Small intestine (tissue), 7 donors: Measurements from ENCODE around the gene RAD51B. TPM values are rescaled to one million over a fixed set of nuclear protein-coding genes. Genes with fewer than 3 reads are reported as not detected.
"Not testable (repeated sequence)": the region's sequence is repeated elsewhere in the genome, so short reads cannot be mapped to it uniquely, and the experiment has no call there.

Experiments
- DNase-seq, 2 donors: peaks; one replicate each; pipeline versions ENCODE4 v3.0.0 to v3.0.0-alpha.2; 2013
- FAIRE-seq: peaks from 2 replicates; lab custom pipeline; 2012; peaks lifted over from hg19 to GRCh38; lab: Jason Lieb, UNC
- H3K27ac ChIP-seq, 3 donors: one replicate each; pipeline ENCODE4 v1.5.1; 2013; ENCODE audit warnings: low read length in 2 of 3, mild to moderate bottlenecking in 2 of 3, control low read depth in 1 of 3, inconsistent platforms in 1 of 3, low read depth in 1 of 3, moderate library complexity in 1 of 3
- H3K27me3 ChIP-seq, 3 donors: one replicate each; pipeline ENCODE4 v1.6.1; 2013; ENCODE audit warnings: low read length in 3 of 3, inconsistent platforms in 1 of 3; ENCODE audit not compliant: control insufficient read depth in 3 of 3, insufficient read depth in 3 of 3
- H3K36me3 ChIP-seq, 3 donors: one replicate each; pipeline ENCODE4 v1.6.1; 2013; ENCODE audit warnings: low read length in 3 of 3, inconsistent platforms in 1 of 3, low read depth in 1 of 3, mild to moderate bottlenecking in 1 of 3, moderate library complexity in 1 of 3; ENCODE audit not compliant: control insufficient read depth in 3 of 3, insufficient read depth in 2 of 3
- H3K4me1 ChIP-seq, 3 donors: one replicate each; pipeline ENCODE4 v1.6.1; 2013; ENCODE audit warnings: low read length in 2 of 3, inconsistent platforms in 1 of 3, low read depth in 1 of 3, mild to moderate bottlenecking in 1 of 3, moderate library complexity in 1 of 3; ENCODE audit not compliant: control insufficient read depth in 3 of 3, insufficient read depth in 2 of 3
- H3K4me3 ChIP-seq, 3 donors: one replicate each; pipeline ENCODE4 v1.5.1; 2013; ENCODE audit warnings: low read length in 3 of 3, control low read depth in 1 of 3, inconsistent platforms in 1 of 3, low read depth in 1 of 3, mild to moderate bottlenecking in 1 of 3, moderate library complexity in 1 of 3
- H3K9me3 ChIP-seq, 2 donors: one replicate each; pipeline ENCODE4 v1.6.1; 2013; ENCODE audit warnings: low read depth in 1 of 2, low read length in 1 of 2; ENCODE audit not compliant: control insufficient read depth in 2 of 2, insufficient read depth in 1 of 2
- WGBS, 3 donors: extraction: QIAGEN DNeasy Blood & Tissue Kit; methylation state at CpG; one replicate each; pipeline ENCODE4 v1.1.7; 2013; 5-methylcytosine and 5-hydroxymethylcytosine counted together
- polyA plus RNA-seq, 4 donors: library from polyadenylated mRNA; stranded (reverse) in 3 of 4; unstranded in 1 of 4; fragments of 200-250 nt in 3 of 4; fragments of 120-200 nt in 1 of 4; gene quantifications; one replicate each; pipeline versions ENCODE4 v1.2.1 to v1.2.3, GENCODE V29; 2013
- donor health status: healthy with polysubstance abuse.
- donor health status: control.
- donor health status: control.
- donor health status: Bipolar disorder and iron deficiency.
- donor health status: healthy.

Gene RAD51B
- polyA plus RNA-seq, 4 donors: 1.1 to 9.0 (median 4.1) TPM

DNA sequence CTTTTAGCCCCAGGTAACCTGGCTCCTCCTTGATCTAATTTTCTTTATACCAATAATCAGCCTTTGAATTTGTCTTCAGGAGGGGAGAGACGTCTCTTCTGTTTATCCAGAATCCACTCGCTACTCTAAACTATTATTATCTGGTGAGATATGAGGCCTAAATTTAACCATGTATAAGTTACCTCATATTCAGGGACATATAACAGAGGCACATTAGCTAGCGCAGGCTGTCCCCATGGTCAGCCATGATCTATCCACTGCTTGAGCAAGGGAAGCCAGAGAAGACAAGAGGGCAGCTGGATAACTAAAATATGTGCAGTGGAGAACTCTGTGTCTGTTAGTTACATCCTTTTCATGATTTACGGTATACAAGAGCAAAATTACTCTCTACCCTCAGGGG is 481.0 kb downstream of the RAD51B start:
- Histone ChIP-seq H3K36me3 (no peaks in the 10 kb centered on the region), H3K4me1 (peaks cover 2 to 28% (median 2%) of the 10 kb centered on the region in 3 donors), H3K9me3 (peaks cover 0 to 20% of the 10 kb centered on the region in 2 donors), H3K4me3 (no peak overlapping the region), H3K27me3 (no peaks in the 10 kb centered on the region), H3K27ac (no peak overlapping the region)
- 92 to 98% (median 92%) methylated on average over 4 of the region's 4 CpGs for WGBS, 3 donors
- no peak for DNase-seq
- no peak for FAIRE-seq

DNA sequence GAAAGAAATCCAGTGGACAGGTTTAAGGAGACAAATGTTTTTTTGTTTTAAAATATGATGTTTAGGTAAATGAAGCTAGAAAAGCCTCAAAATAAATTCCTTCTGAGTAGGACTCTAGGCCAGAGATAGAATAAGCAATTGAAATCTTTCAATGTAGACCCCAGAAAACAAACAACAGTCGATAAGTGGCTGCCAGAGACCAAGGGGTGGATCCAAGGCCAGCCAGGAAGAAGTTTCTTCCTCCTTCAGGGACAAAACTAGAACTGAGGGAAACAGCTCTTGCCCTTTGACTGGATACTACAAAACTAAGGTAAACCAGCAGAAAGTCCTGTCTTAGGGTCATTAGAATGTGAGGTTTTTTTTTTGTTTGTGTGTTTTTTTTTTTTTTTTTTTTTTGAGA is 481.6 kb downstream of the RAD51B start:
- Histone ChIP-seq H3K9me3 (peaks cover 0 to 20% of the 10 kb centered on the region in 2 donors), H3K36me3 (no peaks in the 10 kb centered on the region), H3K27me3 (no peaks in the 10 kb centered on the region), H3K4me3 (no peak overlapping the region), H3K4me1 (peaks cover 0 to 22% (median 2%) of the 10 kb centered on the region in 3 donors), H3K27ac (no peak overlapping the region)
- no peak for FAIRE-seq
- WGBS, 3 donors: 43 to 50% (median 50%) methylated on average over 1 of the region's 1 CpG
- no peak for DNase-seq

DNA sequence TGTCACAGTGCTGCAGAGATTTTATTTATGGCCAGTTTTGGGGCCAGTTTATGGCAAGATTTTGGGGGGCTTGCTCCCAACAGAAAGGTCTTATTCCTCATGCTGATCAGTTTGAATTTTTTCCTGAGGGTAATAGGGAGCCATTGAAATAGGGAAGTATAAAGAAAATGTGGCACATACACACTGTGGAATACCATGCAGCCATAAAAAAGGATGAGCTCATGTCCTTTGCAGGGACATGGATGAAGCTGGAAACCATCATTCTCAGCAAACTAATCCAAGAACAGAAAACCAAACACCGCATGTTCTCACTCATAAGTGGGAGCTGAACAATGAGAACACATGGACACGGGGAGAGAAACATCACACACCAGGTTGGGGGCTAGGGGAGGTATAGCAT is 483.4 kb downstream of the RAD51B start:
- not testable (repeated sequence) for H3K27ac ChIP-seq

DNA sequence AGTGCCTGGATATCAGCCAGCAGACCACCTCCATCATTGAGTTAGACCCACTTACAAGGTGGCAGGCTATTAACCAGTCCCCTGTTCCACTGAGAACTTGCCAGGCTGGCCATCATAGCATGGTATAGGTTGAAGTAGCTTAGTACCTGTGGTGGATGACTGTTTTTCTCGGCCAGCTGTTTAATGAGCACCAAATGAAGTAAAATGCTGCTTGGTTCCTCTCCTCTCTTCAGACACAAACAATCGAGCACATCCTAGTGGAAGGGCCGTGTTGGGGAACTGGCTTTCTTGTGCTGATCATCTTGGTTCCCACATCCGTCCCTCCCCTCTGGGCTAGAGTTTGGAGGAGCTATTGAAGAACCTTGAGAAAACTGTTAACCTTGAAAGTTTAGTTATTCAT is 486.2 kb downstream of the RAD51B start:
- peaks cover 0 to 10% of the 10 kb centered on the region in 2 donors for H3K9me3 ChIP-seq
- 86 to 88% (median 88%) methylated on average over 4 of the region's 4 CpGs for WGBS, 3 donors
- no peaks in the 10 kb centered on the region for H3K36me3 ChIP-seq
- DNase-seq (no peak), FAIRE-seq (no peak)
- no peak overlapping the region for H3K4me3 ChIP-seq
- H3K27ac ChIP-seq: no peak overlapping the region
- H3K27me3 ChIP-seq: no peaks in the 10 kb centered on the region
- peaks cover 0 to 23% (median 0%) of the 10 kb centered on the region in 3 donors for H3K4me1 ChIP-seq

More for the DNA sequence above, 483.4 kb downstream of the RAD51B start:
- Histone ChIP-seq H3K9me3 (peaks cover 0 to 20% of the 10 kb centered on the region in 2 donors), H3K4me1 (peaks cover 0 to 23% (median 0%) of the 10 kb centered on the region in 3 donors)
- WGBS, 3 donors: 95 to 98% (median 97%) methylated on average over 2 of the region's 2 CpGs
- FAIRE-seq, H3K36me3 ChIP-seq, H3K27me3 ChIP-seq, DNase-seq, H3K4me3 ChIP-seq: not testable (repeated sequence)

DNA sequence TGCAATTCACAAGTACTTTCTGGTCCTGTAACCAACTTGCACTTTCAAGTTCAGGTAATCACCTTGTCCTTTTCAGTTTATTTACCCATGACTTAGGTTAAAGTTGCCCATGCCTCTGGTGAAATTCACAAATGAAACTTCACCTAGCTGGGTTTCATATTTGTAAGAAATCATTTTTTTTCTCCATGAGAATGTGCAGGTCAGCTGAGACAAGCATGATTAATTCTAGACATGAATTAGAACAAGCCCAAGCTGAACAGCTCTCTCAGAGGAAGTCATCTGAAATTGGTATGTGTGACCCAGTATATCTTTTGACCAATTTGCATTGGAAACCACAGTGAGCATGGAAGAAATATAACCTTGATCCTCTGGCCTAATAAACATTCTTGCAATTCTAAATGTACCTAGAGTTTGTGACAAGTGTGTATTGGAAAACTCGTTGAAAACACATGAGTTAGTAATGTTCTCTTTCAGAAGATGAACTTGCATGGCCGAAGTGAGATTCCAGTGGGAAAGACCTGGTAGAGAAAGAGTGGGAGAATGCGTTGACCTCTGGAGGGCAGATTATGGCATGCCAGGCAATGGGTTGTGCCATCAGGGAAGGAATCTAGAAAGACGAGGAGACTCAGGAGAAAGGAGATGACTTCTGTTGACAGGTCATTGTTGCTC is 486.8 kb downstream of the RAD51B start:
- peak overlapping the region in 1 of 3 donors; percentile 66 for H3K27ac ChIP-seq
- no peaks in the 10 kb centered on the region for H3K27me3 ChIP-seq
- DNase-seq (no peak), FAIRE-seq (no peak)
- H3K4me1 ChIP-seq: peaks cover 0 to 20% (median 0%) of the 10 kb centered on the region in 3 donors
- peaks cover 0 to 10% of the 10 kb centered on the region in 2 donors for H3K9me3 ChIP-seq
- no peak overlapping the region for H3K4me3 ChIP-seq
- 39 to 67% (median 50%) methylated on average over 4 of the region's 4 CpGs for WGBS, 3 donors
- H3K36me3 ChIP-seq: no peaks in the 10 kb centered on the region

DNA sequence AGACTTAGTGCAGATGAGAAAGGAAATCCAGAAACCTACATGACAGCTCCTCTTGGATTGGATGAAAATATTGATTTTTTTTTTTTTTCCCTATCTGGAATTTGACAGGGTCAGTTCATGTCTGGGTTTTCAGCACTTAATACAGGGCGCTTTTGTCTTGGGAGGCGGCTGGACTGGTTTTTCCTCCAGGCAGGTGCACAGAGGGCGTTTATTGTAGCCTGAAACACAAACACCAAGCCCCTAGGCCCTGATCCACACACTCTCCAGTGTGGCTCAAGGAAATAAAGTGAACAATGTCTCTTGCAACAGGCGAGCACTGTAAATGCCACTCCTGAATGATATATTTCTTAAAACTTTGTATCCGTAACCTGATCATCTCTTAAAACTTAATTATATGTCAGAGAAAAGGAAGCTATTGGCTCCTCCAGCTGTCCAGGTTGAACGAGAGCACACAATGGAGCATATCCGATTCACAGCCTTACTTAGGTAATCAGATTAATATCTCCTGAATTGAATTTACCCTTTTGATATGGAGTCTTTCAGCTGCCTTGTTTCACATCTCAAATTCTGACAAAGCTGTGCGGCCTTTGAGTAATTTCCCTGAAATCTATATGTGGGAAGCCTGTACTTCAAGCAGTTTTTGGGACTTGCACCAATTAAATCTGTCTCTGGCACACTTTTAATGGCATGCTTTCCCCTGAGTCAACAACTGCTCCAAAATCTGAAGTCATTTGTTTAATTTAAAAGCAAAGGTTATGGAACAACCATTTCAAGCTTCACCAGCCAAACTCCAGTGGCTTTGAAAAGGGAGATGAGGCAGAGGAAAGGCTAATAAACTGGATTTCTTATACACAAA is 487.6 kb downstream of the RAD51B start:
- Histone ChIP-seq H3K27me3 (no peaks in the 10 kb centered on the region), H3K9me3 (peaks cover 0 to 8% of the 10 kb centered on the region in 2 donors), H3K36me3 (no peaks in the 10 kb centered on the region), H3K27ac (peak overlapping the region in 2 of 3 donors; percentile 66 to 75), H3K4me3 (no peak overlapping the region), H3K4me1 (peaks cover 0 to 20% (median 0%) of the 10 kb centered on the region in 3 donors)
- DNase-seq: peak; percentile 63 to 89
- WGBS, 3 donors: 16 to 56% (median 39%) methylated on average over 8 of the region's 8 CpGs
- no peak for FAIRE-seq

DNA sequence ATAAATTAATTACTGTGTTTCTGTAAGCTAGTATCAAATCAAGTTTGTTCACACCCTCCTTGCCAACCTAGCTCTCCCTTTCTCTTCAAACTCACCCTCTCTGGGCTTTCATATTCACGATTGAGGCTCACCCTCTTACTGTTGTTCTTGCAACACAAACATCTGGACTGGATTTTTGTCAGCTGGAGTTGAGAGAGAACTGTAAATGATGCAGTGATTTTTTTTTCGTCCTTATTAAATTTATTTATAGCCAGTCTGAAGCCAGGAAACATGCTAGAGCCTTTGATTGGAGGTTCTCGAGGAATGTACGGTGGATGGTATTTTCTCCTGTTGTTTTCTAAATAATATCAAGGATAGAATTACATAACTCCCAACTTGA is 488.2 kb downstream of the RAD51B start:
- WGBS, 3 donors: 49 to 62% (median 52%) methylated on average over 4 of the region's 4 CpGs
- no peak for DNase-seq
- peak overlapping the region in 2 of 3 donors; percentile 66 to 75 for H3K27ac ChIP-seq

DNA sequence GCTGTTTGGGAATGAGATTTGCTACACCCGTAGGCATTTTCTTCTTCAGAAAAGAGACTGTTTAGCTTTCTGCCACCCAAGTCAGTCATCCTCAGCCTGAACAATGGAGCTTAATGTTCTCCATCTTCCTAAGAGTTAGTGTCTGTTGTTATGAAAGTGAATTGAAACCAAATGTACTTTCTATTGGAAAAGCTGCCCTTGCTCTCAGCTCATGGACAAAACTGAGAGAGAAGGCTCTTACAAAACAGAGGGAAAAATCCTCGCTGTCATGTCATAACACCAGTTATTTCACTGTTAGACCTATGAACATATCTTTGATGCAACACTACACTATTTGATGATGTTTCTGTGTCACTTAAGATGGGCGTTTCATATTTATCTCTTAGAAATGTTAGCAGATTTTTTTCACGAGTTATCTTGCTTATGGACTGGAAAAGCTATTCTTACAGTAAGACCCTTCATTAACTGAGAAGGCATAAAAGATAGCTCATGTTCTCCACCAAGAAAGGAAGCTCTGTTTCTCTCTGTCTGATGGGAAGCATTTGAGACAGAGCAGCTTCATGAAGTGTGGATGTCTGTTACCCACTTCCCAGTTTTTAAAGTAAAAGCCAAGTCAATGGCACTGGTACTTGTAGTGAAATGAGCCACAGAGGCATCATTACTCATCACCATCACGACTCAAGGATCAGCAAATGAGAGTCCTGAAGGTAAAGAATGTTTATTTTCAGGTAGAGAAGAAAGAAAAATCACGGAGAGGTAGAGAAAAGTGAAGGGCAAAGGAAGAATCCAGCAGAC is 489.3 kb downstream of the RAD51B start:
- Histone ChIP-seq H3K4me1 (peaks cover 0 to 20% (median 0%) of the 10 kb centered on the region in 3 donors), H3K27ac (no peak overlapping the region), H3K27me3 (no peaks in the 10 kb centered on the region), H3K4me3 (no peak overlapping the region), H3K9me3 (no peaks in the 10 kb centered on the region), H3K36me3 (no peaks in the 10 kb centered on the region)
- no peak for FAIRE-seq
- DNase-seq: no peak
- WGBS, 3 donors: 69 to 76% (median 75%) methylated on average over 6 of the region's 6 CpGs

More for the DNA sequence above, 488.2 kb downstream of the RAD51B start:
- no peak for FAIRE-seq
- Histone ChIP-seq H3K27me3 (no peaks in the 10 kb centered on the region), H3K36me3 (no peaks in the 10 kb centered on the region), H3K4me1 (peaks cover 0 to 20% (median 0%) of the 10 kb centered on the region in 3 donors), H3K9me3 (peaks cover 0 to 4% of the 10 kb centered on the region in 2 donors), H3K4me3 (no peak overlapping the region)
